H1 (cell line): ENCODE data around the gene SPATA16. TPM values are rescaled to one million over a fixed set of nuclear protein-coding genes. Genes with fewer than 3 reads are reported as not detected.

Source experiments
- CTCF ChIA-PET: fragments of 300-600 bp; sonication (Branson Sonifier 250); formaldehyde crosslinking; loops from one replicate; lab custom pipeline; 2021; ENCODE audit not compliant: partially characterized antibody; lab: Charles Lee
- POLR2A ChIA-PET: fragments of 300-600 bp; sonication (Branson Sonifier 250); formaldehyde crosslinking; loops from one replicate; lab custom pipeline; 2021; ENCODE audit warnings: inconsistent platforms; ENCODE audit not compliant: partially characterized antibody; lab: Charles Lee
- DNase-seq, 2 experiments: peaks; one replicate each; pipeline versions ENCODE4 v3.0.0 to v3.0.0-alpha.2; 2010 to 2022; ENCODE audit warnings: low spot score in 2 of 2, low read depth in 1 of 2, mixed read lengths in 1 of 2
- FAIRE-seq: peaks from 2 replicates; lab custom pipeline; 2011; peaks lifted over from hg19 to GRCh38; lab: Jason Lieb, UNC
- H2AFZ ChIP-seq: 2 replicates; pipeline ENCODE4 v1.8.1; 2012; ENCODE audit warnings: low read length, inconsistent platforms
- H2AK5ac ChIP-seq: 2 replicates; pipeline ENCODE4 v1.6.1; 2013; ENCODE audit warnings: low read depth, low read length
- H2BK120ac ChIP-seq: replicated peaks from 2 replicates; pipeline ENCODE3; 2013; ENCODE audit warnings: low read depth, low read length, inconsistent platforms
- H2BK12ac ChIP-seq: 2 replicates; pipeline ENCODE4 v1.6.1; 2013; ENCODE audit warnings: low read depth, low read length
- H2BK15ac ChIP-seq: 2 replicates; pipeline ENCODE4 v1.6.1; 2013; ENCODE audit warnings: low read length
- H2BK20ac ChIP-seq: 2 replicates; pipeline ENCODE4 v1.6.1; 2013; ENCODE audit warnings: low read length
- H2BK5ac ChIP-seq: 2 replicates; pipeline ENCODE4 v1.6.1; 2013; ENCODE audit warnings: low read depth, low read length
- H3K14ac ChIP-seq: 2 replicates; pipeline ENCODE4 v1.6.1; 2013; ENCODE audit warnings: inconsistent platforms; ENCODE audit not compliant: insufficient read length
- H3K18ac ChIP-seq: 2 replicates; pipeline ENCODE4 v1.6.1; 2013; ENCODE audit warnings: low read length; ENCODE audit errors: extremely low read depth
- H3K23ac ChIP-seq: 2 replicates; pipeline ENCODE4 v1.6.1; 2013; ENCODE audit warnings: inconsistent platforms; ENCODE audit not compliant: insufficient read length
- H3K23me2 ChIP-seq: 2 replicates; pipeline ENCODE4 v1.6.1; 2013; ENCODE audit warnings: low read depth, low read length
- H3K27ac ChIP-seq: 2 replicates; pipeline ENCODE4 v1.6.1; 2011; ENCODE audit warnings: low read depth, low read length, inconsistent platforms
- H3K27me3 ChIP-seq, 4 experiments: replicated peaks in 1 of 4; 1 replicate in 1 of 4; 2 replicates in 3 of 4; pipeline versions ENCODE4 v1.6.1 to v1.8.1; 2011 to 2013; ENCODE audit warnings: low read length in 3 of 4, mild to moderate bottlenecking in 3 of 4, inconsistent platforms in 2 of 4, mixed read lengths in 2 of 4, moderate library complexity in 1 of 4; ENCODE audit not compliant: control insufficient read depth in 3 of 4, insufficient read depth in 3 of 4; ENCODE audit errors: extremely low read depth in 1 of 4
- H3K36me3 ChIP-seq, 4 experiments: 2 replicates each; pipeline versions ENCODE4 v1.6.1 to v1.8.1; 2011 to 2013; ENCODE audit warnings: mild to moderate bottlenecking in 4 of 4, low read length in 3 of 4, moderate library complexity in 2 of 4, control low read depth in 1 of 4, inconsistent platforms in 1 of 4; ENCODE audit not compliant: insufficient read depth in 4 of 4, control insufficient read depth in 2 of 4
- H3K4ac ChIP-seq: replicated peaks from 2 replicates; pipeline ENCODE3; 2013; ENCODE audit warnings: low read length, low read depth, mixed read lengths, inconsistent platforms; ENCODE audit not compliant: insufficient read length
- H3K4me1 ChIP-seq, 4 experiments: replicated peaks in 1 of 4; 1 replicate in 1 of 4; 2 replicates in 3 of 4; pipeline versions ENCODE4 v1.6.1 to v1.8.1; 2011 to 2013; ENCODE audit warnings: low read length in 3 of 4, inconsistent platforms in 2 of 4, mixed read lengths in 1 of 4; ENCODE audit not compliant: insufficient read depth in 4 of 4, control insufficient read depth in 3 of 4
- H3K4me2 ChIP-seq, 2 experiments: 2 replicates each; pipeline versions ENCODE4 v1.6.1 to v1.8.1; 2011 to 2013; ENCODE audit warnings: low read depth in 2 of 2, low read length in 2 of 2, control low read depth in 1 of 2, inconsistent platforms in 1 of 2, mild to moderate bottlenecking in 1 of 2; ENCODE audit not compliant: insufficient read depth in 1 of 2
- H3K4me3 ChIP-seq, 4 experiments: fragments of 200-600, 300-600 bp in 1 of 4; sonication (generic), shearing (Covaris generic), sonication (Bioruptor Twin) in 1 of 4; 2 replicates each; pipeline versions ENCODE4 v1.5.1 to v1.8.1; 2011 to 2016; ENCODE audit warnings: low read length in 4 of 4, low read depth in 3 of 4, control low read depth in 2 of 4, inconsistent platforms in 2 of 4, mild to moderate bottlenecking in 2 of 4, mixed read lengths in 1 of 4, moderate library complexity in 1 of 4; ENCODE audit not compliant: insufficient read depth in 2 of 4; ENCODE audit errors: extremely low read depth in 1 of 4
- H3K56ac ChIP-seq: replicated peaks from 2 replicates; pipeline ENCODE3; 2013; ENCODE audit warnings: low read depth, mild to moderate bottlenecking, mixed read lengths, low read length, inconsistent platforms; ENCODE audit not compliant: insufficient read length
- H3K79me1 ChIP-seq: 2 replicates; pipeline ENCODE4 v1.6.1; 2013; ENCODE audit warnings: low read depth, low read length, control low read depth
- H3K79me2 ChIP-seq, 2 experiments: 2 replicates each; pipeline versions ENCODE4 v1.6.1 to v1.8.1; 2012 to 2013; ENCODE audit warnings: low read length in 2 of 2, mild to moderate bottlenecking in 2 of 2, inconsistent platforms in 1 of 2; ENCODE audit not compliant: insufficient read depth in 2 of 2, control insufficient read depth in 1 of 2
- H3K9ac ChIP-seq, 4 experiments: replicated peaks in 1 of 4; 1 replicate in 1 of 4; 2 replicates in 3 of 4; pipeline versions ENCODE4 v1.6.1 to v1.8.1; 2011 to 2013; ENCODE audit warnings: low read depth in 3 of 4, low read length in 3 of 4, control low read depth in 2 of 4, mild to moderate bottlenecking in 2 of 4, moderate library complexity in 2 of 4, inconsistent platforms in 1 of 4; ENCODE audit errors: extremely low read depth in 1 of 4
- H3K9me3 ChIP-seq, 2 experiments: 2 replicates each; pipeline versions ENCODE4 v1.6.1 to v1.8.1; 2012 to 2013; ENCODE audit warnings: mild to moderate bottlenecking in 2 of 2, moderate library complexity in 2 of 2, control low read depth in 1 of 2, inconsistent platforms in 1 of 2, low read depth in 1 of 2, low read length in 1 of 2, mixed read lengths in 1 of 2; ENCODE audit not compliant: insufficient read depth in 2 of 2
- H4K20me1 ChIP-seq, 2 experiments: replicated peaks in 1 of 2; 2 replicates each; pipeline versions ENCODE3 to v1.8.1; 2011 to 2013; ENCODE audit warnings: inconsistent platforms in 2 of 2, low read length in 2 of 2, mild to moderate bottlenecking in 1 of 2; ENCODE audit not compliant: insufficient read depth in 2 of 2, control insufficient read depth in 1 of 2
- H4K5ac ChIP-seq: 2 replicates; pipeline ENCODE4 v1.6.1; 2013; ENCODE audit warnings: low read length, low read depth, mixed read lengths, inconsistent platforms; ENCODE audit not compliant: insufficient read length
- H4K8ac ChIP-seq: 2 replicates; pipeline ENCODE4 v1.8.0; 2013; ENCODE audit warnings: mild to moderate bottlenecking, moderate library complexity, low read length, inconsistent platforms; ENCODE audit not compliant: insufficient read depth; ENCODE audit errors: extremely low read depth
- H4K91ac ChIP-seq: replicated peaks from 2 replicates; pipeline ENCODE3; 2013; ENCODE audit warnings: low read length, mixed read lengths, inconsistent platforms; ENCODE audit not compliant: insufficient read length
- EGR1 ChIP-seq: IDR thresholded peaks from 2 replicates; pipeline ENCODE4 v1.6.1; 2011; ENCODE audit warnings: low read depth, low read length, borderline replicate concordance
- RAD21 ChIP-seq, 2 experiments: IDR thresholded peaks in 1 of 2; conservative IDR thresholded peaks in 1 of 2; 2 replicates each; pipeline ENCODE4 v1.6.1; 2011; ENCODE audit warnings: low read depth in 2 of 2, low read length in 2 of 2, improper control_type of control experiment in 1 of 2, inconsistent platforms in 1 of 2, mild to moderate bottlenecking in 1 of 2, moderate library complexity in 1 of 2
- SIN3A ChIP-seq, 2 experiments: IDR thresholded peaks in 1 of 2; conservative IDR thresholded peaks in 1 of 2; 2 replicates each; pipeline ENCODE4 v1.6.1; 2011 to 2012; ENCODE audit warnings: low read length in 2 of 2, improper control_type of control experiment in 1 of 2, low read depth in 1 of 2, mild to moderate bottlenecking in 1 of 2
- SP2 ChIP-seq: IDR thresholded peaks from 2 replicates; pipeline ENCODE4 v1.6.1; 2012; ENCODE audit warnings: mild to moderate bottlenecking, low read length, inconsistent platforms
- SP4 ChIP-seq: IDR thresholded peaks from 2 replicates; pipeline ENCODE4 v1.6.1; 2012; ENCODE audit warnings: low read length, inconsistent platforms
- TAF1 ChIP-seq: IDR thresholded peaks from 2 replicates; pipeline ENCODE4 v1.6.1; 2011; ENCODE audit warnings: mild to moderate bottlenecking, low read depth, low read length
- WGBS, 2 experiments: shearing (Covaris generic) in 1 of 2; methylation state at CpG; one replicate each; pipeline versions ENCODE4 v1.1.6 to v1.1.7; 2013 to 2015; ENCODE audit warnings: low lambda C conversion rate in 2 of 2, mixed read lengths in 2 of 2, inconsistent platforms in 1 of 2, low coverage in 1 of 2, missing lambda C conversion rate in 1 of 2; ENCODE audit not compliant: insufficient replicate concordance in 2 of 2, insufficient coverage in 1 of 2, insufficient read length in 1 of 2; ENCODE audit errors: extremely low coverage in 1 of 2, missing lambda C conversion rate in 1 of 2; 5-methylcytosine and 5-hydroxymethylcytosine counted together
- polyA plus RNA-seq, 7 experiments: library from polyadenylated mRNA; depleted of rRNA in 3 of 7; stranded (reverse) in 5 of 7; unstranded in 2 of 7; fragments of >200 nt in 5 of 7; fragments of 200-250 nt in 2 of 7; gene quantifications; 1 replicate in 5 of 7; 2 replicates in 1 of 7; 4 replicates in 1 of 7; pipeline versions ENCODE4 v1.2.1 to v1.2.3, GENCODE V29; 2011 to 2013; ENCODE audit warnings: missing spikeins in 2 of 7, mixed read lengths in 2 of 7
- total RNA-seq: library from RNA; stranded (reverse); fragmentation: NEBNext Ultra II Directional; extraction: Animal tissue kit (Norgen Biotek cat#: 25700); gene quantifications from 2 replicates; pipeline ENCODE4 v1.2.1, GENCODE V29; 2021

Gene SPATA16
- total and polyA plus RNA-seq, 2 of the 8 experiments (the other 6 are each of a cell fraction or from before 2014, with no cell fraction given): 0.05 to 2.7 TPM

GRCh38 chr3:173013219-173013832 lies 127.7 kb downstream of the SPATA16 start:
- Histone ChIP-seq H2AFZ (no peak overlapping the region), H2BK20ac (no peak overlapping the region), H3K27me3 (no peaks in the 10 kb centered on the region), H3K18ac (no peak overlapping the region), H3K9ac (no peak overlapping the region), H4K20me1 (no peaks in the 10 kb centered on the region), H4K5ac (no peak overlapping the region), H3K23me2 (no peaks in the 10 kb centered on the region), H3K4me1 (peaks cover 0 to 6% (median 3%) of the 10 kb centered on the region in 4 experiments; a peak in 3 of 7 replicates), H3K36me3 (no peaks in the 10 kb centered on the region), H3K79me1 (no peaks in the 10 kb centered on the region), H3K23ac (no peak overlapping the region), H2BK15ac (no peak overlapping the region), H2BK120ac (no peak overlapping the region), H2BK5ac (no peak overlapping the region), H4K91ac (no peak overlapping the region), H2AK5ac (no peak overlapping the region), H2BK12ac (no peak overlapping the region), H4K8ac (no peak overlapping the region), H3K4me3 (no peak overlapping the region), H3K4me2 (no peak overlapping the region), H3K27ac (no peak overlapping the region), H3K56ac (no peak overlapping the region), H3K79me2 (no peaks in the 10 kb centered on the region), H3K9me3 (no peaks in the 10 kb centered on the region; a peak in 1 of 4 replicates), H3K4ac (no peak overlapping the region), H3K14ac (no peak overlapping the region)
- FAIRE-seq (no peak), DNase-seq (no peak)
- CTCF ChIA-PET: no interaction called here
- TF ChIP-seq RAD21 (IDR thresholded peaks at IDR 0.05 in 1 of 2, conservative IDR thresholded peaks at IDR 0.05 in 1 of 2; ENCODE audit: low read depth in 2 of 2, low read length in 2 of 2): no peak
- TF ChIP-seq SIN3A (conservative IDR thresholded peaks at IDR 0.05 in 1 of 2, IDR thresholded peaks at IDR 0.05 in 1 of 2; ENCODE audit: low read depth in 1 of 2, low read length in 2 of 2): no peak
- TF ChIP-seq SP2: no peak
- no peak for TF ChIP-seq TAF1
- no peak for TF ChIP-seq SP4
- no peak for TF ChIP-seq EGR1
- WGBS, 2 experiments: 92% methylated on average over 3 of the region's 3 CpGs; no CpG with 5 or more reads in 1 of the 2 experiments
- POLR2A ChIA-PET: no interaction called here
